GM12878 (cell line): ENCODE measurements around the gene ACVR1. TPM values are rescaled to one million over a fixed set of nuclear protein-coding genes. Genes with fewer than 3 reads are reported as not detected.

Experiments used
- ATAC-seq: fragments of 200-7000 bp; cut with Tn5 transposase; 3 replicates; pipeline ENCODE4 v1.9.1; 2020; ENCODE audit warnings: mild to moderate bottlenecking, moderate library complexity
- BruUV-seq: library from RNA; stranded (reverse); fragments of 400-500 nt; replicated peaks from 2 replicates; lab custom pipeline; 2021; lab: Mats Ljungman, UMichigan
- CTCF ChIA-PET: fragments of 300-600 bp; sonication (Branson Sonifier 250); formaldehyde crosslinking; extraction: SDS; loops from one replicate; lab custom pipeline; 2021; ENCODE audit warnings: inconsistent platforms; lab: Yijun Ruan, JAX
- POLR2A ChIA-PET: fragments of 350-600 bp; formaldehyde crosslinking; extraction: SDS; loops from one replicate; lab custom pipeline; 2021; ENCODE audit warnings: inconsistent platforms; lab: Charles Lee
- RAD21 ChIA-PET: fragments of 300-600 bp; sonication (Branson Sonifier 250); formaldehyde crosslinking; loops from one replicate; lab custom pipeline; 2023; ENCODE audit warnings: antibody characterized with exemption; ENCODE audit not compliant: unreplicated experiment; lab: Charles Lee
- SMC1A ChIA-PET: fragments of 300-600 bp; sonication (Branson Sonifier 250); formaldehyde crosslinking; loops from one replicate; lab custom pipeline; 2023; ENCODE audit not compliant: unreplicated experiment, uncharacterized antibody; lab: Charles Lee
- DNase-seq: peaks from one replicate; pipeline ENCODE4 v3.0.0-alpha.2; 2011; ENCODE audit warnings: low read depth, low spot score
- FAIRE-seq: peaks from 3 replicates; lab custom pipeline; 2011; peaks lifted over from hg19 to GRCh38; lab: Jason Lieb, UNC
- H2AFZ ChIP-seq: 2 replicates; pipeline ENCODE4 v1.6.0; 2011; ENCODE audit warnings: low read depth, low read length, control low read depth; ENCODE audit not compliant: control insufficient read depth
- H3K27ac ChIP-seq: 2 replicates; pipeline ENCODE4 v1.5.1; 2011; ENCODE audit warnings: control low read depth; ENCODE audit not compliant: control insufficient read depth, insufficient read depth
- H3K27me3 ChIP-seq, 2 experiments: replicated peaks in 1 of 2; 2 replicates each; pipeline versions ENCODE4 v1.6.0 to v1.6.1; 2011; ENCODE audit warnings: low read length in 1 of 2; ENCODE audit not compliant: control insufficient read depth in 2 of 2, insufficient read depth in 2 of 2
- H3K36me3 ChIP-seq, 2 experiments: 2 replicates each; pipeline ENCODE4 v1.5.1; 2011; ENCODE audit warnings: low read length in 1 of 2; ENCODE audit not compliant: control insufficient read depth in 2 of 2, insufficient read depth in 2 of 2
- H3K4me1 ChIP-seq: 2 replicates; pipeline ENCODE4 v1.6.1; 2011; ENCODE audit warnings: mild to moderate bottlenecking, low read length, moderate library complexity, mixed read lengths; ENCODE audit not compliant: control insufficient read depth, insufficient read depth
- H3K4me2 ChIP-seq: 2 replicates; pipeline ENCODE4 v1.6.0; 2011; ENCODE audit warnings: control low read depth; ENCODE audit not compliant: control insufficient read depth, insufficient read depth
- H3K4me3 ChIP-seq: fragments of 200-600 bp; sonication (generic); 2 replicates; pipeline ENCODE4 v1.5.1; 2016
- H3K79me2 ChIP-seq: 2 replicates; pipeline ENCODE4 v1.6.0; 2011; ENCODE audit warnings: low read length; ENCODE audit not compliant: control insufficient read depth, insufficient read depth
- H3K9ac ChIP-seq: 2 replicates; pipeline ENCODE4 v1.8.0; 2011; ENCODE audit warnings: low read length, control low read depth, mixed read lengths; ENCODE audit not compliant: control insufficient read depth, insufficient read depth
- H3K9me3 ChIP-seq: replicated peaks from 3 replicates; pipeline ENCODE4 v1.5.1; 2011; ENCODE audit warnings: mild to moderate bottlenecking, low read length; ENCODE audit not compliant: control insufficient read depth, insufficient read depth
- H4K20me1 ChIP-seq: 2 replicates; pipeline ENCODE4 v1.6.0; 2011; ENCODE audit not compliant: control insufficient read depth, insufficient read depth
- BMI1 ChIP-seq: fragments of 450-650 bp; IDR thresholded peaks from 2 replicates; pipeline ENCODE4 v1.6.1; 2016; ENCODE audit warnings: mild to moderate bottlenecking, moderate library complexity, borderline replicate concordance
- CBX5 ChIP-seq: sonication (generic); IDR thresholded peaks from 2 replicates; pipeline ENCODE4 v1.6.1; 2016; ENCODE audit warnings: low read depth, moderate library complexity, mild to moderate bottlenecking, inconsistent platforms
- CEBPB ChIP-seq, 2 experiments: fragments of 150-350 bp in 1 of 2; IDR thresholded peaks; 2 replicates each; pipeline ENCODE4 v1.6.1; 2012 to 2014; ENCODE audit warnings: low read depth in 2 of 2, low read length in 2 of 2, borderline replicate concordance in 1 of 2, inconsistent platforms in 1 of 2
- CHD1 ChIP-seq: IDR thresholded peaks from 2 replicates; pipeline ENCODE4 v1.6.1; 2012; ENCODE audit warnings: low read depth, low read length, improper control_type of control experiment
- ESRRA ChIP-seq: IDR thresholded peaks from 2 replicates; pipeline ENCODE4 v1.6.1; 2012; ENCODE audit warnings: mild to moderate bottlenecking, low read length, improper control_type of control experiment
- FOXM1 ChIP-seq: IDR thresholded peaks from 2 replicates; pipeline ENCODE4 v1.6.1; 2012; ENCODE audit warnings: low read depth, mild to moderate bottlenecking, inconsistent platforms, low read length, moderate library complexity
- IKZF1 ChIP-seq: fragments of 450-650 bp; conservative IDR thresholded peaks from 2 replicates; pipeline ENCODE4 v1.6.1; 2017; ENCODE audit warnings: antibody characterized with exemption, mild to moderate bottlenecking
- MLLT1 ChIP-seq: fragments of 450-650 bp; IDR thresholded peaks from 2 replicates; pipeline ENCODE4 v1.6.1; 2016; ENCODE audit warnings: mild to moderate bottlenecking
- NR2C2 ChIP-seq: IDR thresholded peaks from 2 replicates; pipeline ENCODE4 v1.6.1; 2011; ENCODE audit warnings: borderline replicate concordance, low read depth; ENCODE audit not compliant: control insufficient read depth, insufficient read length
- RELA ChIP-seq: fragments of 450-650 bp; IDR thresholded peaks from 2 replicates; pipeline ENCODE4 v1.8.0; 2014; ENCODE audit warnings: borderline replicate concordance; ENCODE audit not compliant: partially characterized antibody
- SP1 ChIP-seq: IDR thresholded peaks from one replicate; pipeline ENCODE4 v1.6.1; 2011; ENCODE audit warnings: low read depth, low read length
- SREBF1 ChIP-seq: IDR thresholded peaks from 2 replicates; pipeline ENCODE4 v1.6.1; 2012; ENCODE audit warnings: mild to moderate bottlenecking, low read length
- STAT3 ChIP-seq: IDR thresholded peaks from 2 replicates; pipeline ENCODE4 v1.6.1; 2011; ENCODE audit warnings: low read depth, low read length, improper control_type of control experiment
- WGBS: methylation state at CpG from one replicate; pipeline ENCODE4 v1.1.6; 2016; ENCODE audit warnings: low lambda C conversion rate; ENCODE audit not compliant: insufficient replicate concordance, insufficient coverage; ENCODE audit errors: missing lambda C conversion rate; 5-methylcytosine and 5-hydroxymethylcytosine counted together
- in situ Hi-C: fragments of 300-500 bp; cut with MboI; formaldehyde crosslinking; loops from 9 replicates; pipeline ENCODE4 v1.14.3; 2018; ENCODE audit warnings: mixed read lengths
- intact Hi-C: fragments of 100-400 bp; cut with micrococcal nuclease; formaldehyde crosslinking; loops from one replicate; pipeline ENCODE4 v1.14.2; 2022; ENCODE audit not compliant: unreplicated experiment
- polyA plus RNA-seq, 11 experiments: library from polyadenylated mRNA; depleted of rRNA in 4 of 11; unstranded in 6 of 11; stranded (reverse) in 5 of 11; fragments of >200 nt; fragmentation: Nextera tagmentation in 4 of 11; fragmentation: Illumina TruSeq in 1 of 11; extraction: Ambion mirVana in 4 of 11; extraction: Trizol in 1 of 11; gene quantifications; 1 replicate in 1 of 11; 2 replicates in 10 of 11; pipeline versions ENCODE4 v1.2.1 to v1.2.3, GENCODE V29; 2011 to 2016; ENCODE audit warnings: inconsistent platforms in 2 of 11, missing spikeins in 2 of 11, low read depth in 1 of 11
- total RNA-seq, 4 experiments: library from RNA; depleted of rRNA in 3 of 4; stranded (reverse); fragments of >200 nt in 3 of 4; fragmentation: Illumina TruSeq in 1 of 4; extraction: Trizol in 1 of 4; gene quantifications; 2 replicates each; pipeline versions ENCODE4 v1.2.1 to v1.2.3, GENCODE V29; 2013 to 2021
- TF ChIP-seq, protein P1 (sequence below): fragments of 450-650 bp; IDR thresholded peaks from 2 replicates; pipeline ENCODE4 v1.6.1; 2018; ENCODE audit warnings: mild to moderate bottlenecking, low read depth, moderate library complexity; ENCODE audit not compliant: partially characterized antibody

ACVR1 gene
- total and polyA plus RNA-seq, 10 of the 15 experiments (the other 5 are each of a cell fraction or from before 2014, with no cell fraction given), result 0.06 to 0.24 (median 0.14) TPM; not detected in 4

- intact Hi-C loops (no loop called here), in situ Hi-C loops (no loop called here)
- no peaks in the 10 kb centered on the region for H3K27me3 ChIP-seq
- H3K4me1 ChIP-seq, result no peaks in the 10 kb centered on the region
- no peaks in the 10 kb centered on the region for H3K36me3 ChIP-seq
- ATAC-seq (no peak), DNase-seq (no peak), FAIRE-seq (no peak)
- no peaks in the 10 kb centered on the region for H4K20me1 ChIP-seq
- no peak overlapping the region for H3K27ac ChIP-seq
- WGBS, result 31% methylated on average over 4 of the region's 4 CpGs
- H3K9ac ChIP-seq, result no peak overlapping the region
- no peaks in the 10 kb centered on the region for H3K9me3 ChIP-seq
- no peak overlapping the region for H3K4me3 ChIP-seq
- no peak for TF ChIP-seq CHD1
- no peak for TF ChIP-seq IKZF1
- no peak for TF ChIP-seq RELA
- TF ChIP-seq CEBPB (IDR thresholded peaks at IDR 0.05; ENCODE audit: borderline replicate concordance in 1 of 2, low read depth in 2 of 2, low read length in 2 of 2), result no peak
- no peak for TF ChIP-seq ESRRA
- TF ChIP-seq FOXM1, result no peak
- TF ChIP-seq SREBF1, result no peak
- ChIA-PET POLR2A (no interaction called here), CTCF (no interaction called here), RAD21 (no interaction called here), SMC1A (no interaction called here)
- H2AFZ ChIP-seq, result no peak overlapping the region
- no peak overlapping the region for H3K4me2 ChIP-seq
- H3K79me2 ChIP-seq, result no peaks in the 10 kb centered on the region
- no TSS peak for BruUV-seq
Measured at GRCh38 chr2:157691695-157692094, 184.4 kb downstream of the ACVR1 start.

GRCh38 chr2:157691131-157691530, 185.0 kb downstream of the ACVR1 start:
- Histone ChIP-seq H2AFZ (no peak overlapping the region), H4K20me1 (no peaks in the 10 kb centered on the region), H3K4me1 (no peaks in the 10 kb centered on the region), H3K4me3 (no peak overlapping the region), H3K4me2 (no peak overlapping the region), H3K27me3 (no peaks in the 10 kb centered on the region), H3K36me3 (no peaks in the 10 kb centered on the region), H3K9ac (no peak overlapping the region), H3K27ac (no peak overlapping the region), H3K9me3 (no peaks in the 10 kb centered on the region), H3K79me2 (no peaks in the 10 kb centered on the region)
- ChIA-PET CTCF (no interaction called here), SMC1A (no interaction called here), RAD21 (no interaction called here), POLR2A (no interaction called here)
- intact Hi-C loops, result no loop called here
- in situ Hi-C loops, result no loop called here
- no peak for FAIRE-seq
- WGBS, result 71% methylated on average over 1 of the region's 1 CpG
- no peak for DNase-seq
- no peak for ATAC-seq
- BruUV-seq, result no TSS peak
- TF ChIP-seq CBX5 (no peak), BMI1 (no peak), NR2C2 (no peak), STAT3 (no peak), MLLT1 (no peak), SP1 (no peak)
- TF ChIP-seq, protein P1, sequence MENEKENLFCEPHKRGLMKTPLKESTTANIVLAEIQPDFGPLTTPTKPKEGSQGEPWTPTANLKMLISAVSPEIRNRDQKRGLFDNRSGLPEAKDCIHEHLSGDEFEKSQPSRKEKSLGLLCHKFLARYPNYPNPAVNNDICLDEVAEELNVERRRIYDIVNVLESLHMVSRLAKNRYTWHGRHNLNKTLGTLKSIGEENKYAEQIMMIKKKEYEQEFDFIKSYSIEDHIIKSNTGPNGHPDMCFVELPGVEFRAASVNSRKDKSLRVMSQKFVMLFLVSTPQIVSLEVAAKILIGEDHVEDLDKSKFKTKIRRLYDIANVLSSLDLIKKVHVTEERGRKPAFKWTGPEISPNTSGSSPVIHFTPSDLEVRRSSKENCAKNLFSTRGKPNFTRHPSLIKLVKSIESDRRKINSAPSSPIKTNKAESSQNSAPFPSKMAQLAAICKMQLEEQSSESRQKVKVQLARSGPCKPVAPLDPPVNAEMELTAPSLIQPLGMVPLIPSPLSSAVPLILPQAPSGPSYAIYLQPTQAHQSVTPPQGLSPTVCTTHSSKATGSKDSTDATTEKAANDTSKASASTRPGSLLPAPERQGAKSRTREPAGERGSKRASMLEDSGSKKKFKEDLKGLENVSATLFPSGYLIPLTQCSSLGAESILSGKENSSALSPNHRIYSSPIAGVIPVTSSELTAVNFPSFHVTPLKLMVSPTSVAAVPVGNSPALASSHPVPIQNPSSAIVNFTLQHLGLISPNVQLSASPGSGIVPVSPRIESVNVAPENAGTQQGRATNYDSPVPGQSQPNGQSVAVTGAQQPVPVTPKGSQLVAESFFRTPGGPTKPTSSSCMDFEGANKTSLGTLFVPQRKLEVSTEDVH, result no peak
